Neuron (in vitro differentiated cells): ENCODE results near the gene DIPK1A.

Experiments used
- H2AFZ ChIP-seq: one replicate; pipeline ENCODE4 v1.6.1; 2013; ENCODE audit warnings: low read depth, mild to moderate bottlenecking, inconsistent platforms, low read length, moderate library complexity
- H3K27me3 ChIP-seq: one replicate; pipeline ENCODE4 v1.6.1; 2013; ENCODE audit warnings: low read length; ENCODE audit not compliant: insufficient read depth
- H3K36me3 ChIP-seq: one replicate; pipeline ENCODE4 v1.6.1; 2013; ENCODE audit warnings: low read length; ENCODE audit not compliant: insufficient read depth
- H3K4me1 ChIP-seq: one replicate; pipeline ENCODE4 v1.6.1; 2013; ENCODE audit warnings: low read length; ENCODE audit not compliant: insufficient read depth
- H3K4me3 ChIP-seq: 2 replicates; pipeline ENCODE4 v1.5.1; 2013; ENCODE audit warnings: mild to moderate bottlenecking, low read length, moderate library complexity
- H3K9me3 ChIP-seq: one replicate; pipeline ENCODE4 v1.6.1; 2013; ENCODE audit warnings: low read length

Gene DIPK1A

GRCh38 chr1:92884195-92884594, 77.1 kb downstream of the DIPK1A start:
- Histone ChIP-seq H3K27me3 (no peaks in the 10 kb centered on the region), H3K36me3 (no peaks in the 10 kb centered on the region), H3K4me3 (no peak overlapping the region), H2AFZ (no peak overlapping the region), H3K4me1 (no peaks in the 10 kb centered on the region), H3K9me3 (no peaks in the 10 kb centered on the region)

DNA sequence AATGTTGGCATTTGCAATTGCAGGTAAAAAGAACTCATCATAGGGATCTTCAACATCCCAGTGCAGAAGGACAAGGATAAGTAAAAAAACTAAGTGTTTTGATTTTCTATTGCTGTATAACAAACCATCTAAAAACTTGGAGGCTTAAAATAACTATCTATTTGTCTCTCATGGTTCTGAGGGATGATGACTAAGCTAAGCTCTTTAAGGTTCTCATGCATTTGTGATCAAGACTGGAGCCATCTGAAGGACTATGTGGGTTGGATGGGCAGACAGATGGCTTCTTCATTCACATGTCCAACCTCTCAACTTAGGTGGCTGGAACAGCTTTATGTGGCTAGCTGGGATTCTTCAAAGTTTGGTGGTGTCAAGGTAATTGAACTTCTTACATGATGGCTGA, 78.0 kb downstream of the DIPK1A start:
- Histone ChIP-seq H3K36me3 (no peaks in the 10 kb centered on the region), H3K4me3 (no peak overlapping the region), H3K4me1 (no peaks in the 10 kb centered on the region), H3K9me3 (no peaks in the 10 kb centered on the region), H3K27me3 (no peaks in the 10 kb centered on the region), H2AFZ (no peak overlapping the region)

GRCh38 chr1:92882819-92883218, 78.4 kb downstream of the DIPK1A start:
- no peaks in the 10 kb centered on the region for H3K9me3 ChIP-seq
- H2AFZ ChIP-seq = no peak overlapping the region
- no peaks in the 10 kb centered on the region for H3K4me1 ChIP-seq
- no peaks in the 10 kb centered on the region for H3K36me3 ChIP-seq
- no peak overlapping the region for H3K4me3 ChIP-seq
- H3K27me3 ChIP-seq = no peaks in the 10 kb centered on the region

GRCh38 chr1:92881391-92881790, 79.9 kb downstream of the DIPK1A start:
- Histone ChIP-seq H3K9me3 (no peaks in the 10 kb centered on the region), H3K27me3 (no peaks in the 10 kb centered on the region), H2AFZ (no peak overlapping the region), H3K36me3 (no peaks in the 10 kb centered on the region), H3K4me1 (no peaks in the 10 kb centered on the region), H3K4me3 (no peak overlapping the region)

DNA sequence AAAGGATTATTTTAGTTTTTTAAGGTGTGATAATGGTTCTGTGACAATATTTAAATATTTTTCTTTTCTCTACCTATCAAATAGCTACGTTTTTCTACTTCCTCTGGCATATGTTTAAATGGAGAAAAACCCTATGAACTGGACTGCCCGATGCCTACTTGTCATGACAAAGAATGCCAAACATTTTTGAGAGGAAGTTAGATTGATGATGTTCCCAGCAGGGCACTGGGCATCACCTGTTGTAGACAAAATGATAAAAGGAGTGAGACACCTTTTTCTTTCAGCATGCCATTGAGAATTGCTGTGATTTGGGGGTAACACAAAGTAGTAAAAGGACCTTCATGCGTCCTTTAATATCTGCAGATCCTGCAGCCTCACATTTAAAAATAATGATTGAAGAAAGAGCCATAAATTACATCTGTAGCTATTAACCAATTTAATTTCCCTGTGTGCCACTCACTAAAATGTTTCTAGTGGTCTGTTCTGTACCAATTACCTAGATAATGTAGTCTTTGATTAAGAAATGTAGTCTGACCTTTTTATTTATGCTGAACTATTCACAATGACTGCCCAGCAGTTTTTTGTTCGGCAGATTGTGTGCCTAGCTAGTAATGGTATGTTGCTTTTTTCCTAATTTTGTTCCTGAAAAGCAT, 81.8 kb downstream of the DIPK1A start:
- Histone ChIP-seq H3K36me3 (no peaks in the 10 kb centered on the region), H2AFZ (no peak overlapping the region), H3K4me3 (no peak overlapping the region), H3K4me1 (no peaks in the 10 kb centered on the region), H3K27me3 (no peaks in the 10 kb centered on the region), H3K9me3 (no peaks in the 10 kb centered on the region)

DNA sequence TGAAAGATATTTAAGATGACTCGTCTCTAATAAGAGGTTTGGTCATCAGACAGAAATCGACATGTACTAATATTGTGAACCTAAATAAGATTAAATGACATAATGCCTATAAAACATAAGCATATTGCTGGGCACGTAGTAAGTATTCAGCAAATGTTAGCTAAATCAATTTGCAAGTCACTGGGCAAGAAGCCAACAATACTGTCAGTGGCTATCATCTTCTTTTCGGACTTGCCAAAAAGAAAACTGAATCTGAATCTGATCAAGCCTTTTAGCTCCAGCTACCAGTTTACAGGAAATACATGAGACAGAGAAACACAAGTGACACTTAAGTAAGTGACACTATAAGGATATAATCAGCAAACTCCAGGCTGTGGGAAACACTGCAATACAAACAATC, 83.5 kb downstream of the DIPK1A start:
- Histone ChIP-seq H3K9me3 (no peaks in the 10 kb centered on the region), H3K36me3 (no peaks in the 10 kb centered on the region)

DNA sequence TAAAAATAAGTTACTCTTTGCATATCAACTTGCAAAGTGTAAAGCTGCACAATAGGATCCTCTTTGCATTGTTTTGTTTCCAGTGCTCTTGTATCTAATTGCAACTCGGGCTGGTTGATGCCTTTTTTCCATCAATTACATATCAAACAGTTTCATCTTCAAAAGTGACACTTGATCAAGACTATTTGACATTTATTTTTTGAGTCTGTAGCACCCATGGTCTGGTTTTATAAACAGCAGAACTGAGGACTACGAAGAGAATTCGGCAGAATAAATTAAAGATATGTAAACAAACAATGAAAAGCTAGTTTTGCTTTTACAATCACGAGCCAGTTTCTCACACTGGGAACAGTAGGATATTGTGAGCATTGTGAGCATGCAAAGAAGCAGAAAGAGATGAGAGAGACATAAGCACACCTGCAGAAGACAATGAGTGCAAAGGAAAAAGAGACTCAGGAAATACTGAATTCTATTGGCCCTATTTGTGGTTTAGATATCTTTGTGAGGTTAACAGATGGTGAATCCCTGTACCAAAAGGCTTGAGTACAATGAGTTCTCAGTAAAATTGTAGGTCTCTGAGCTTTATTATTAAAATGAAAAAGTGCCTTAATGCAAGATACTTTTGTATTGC, 84.1 kb downstream of the DIPK1A start:
- H2AFZ ChIP-seq = peak overlapping the region; percentile 26
- no peaks in the 10 kb centered on the region for H3K27me3 ChIP-seq
- H3K9me3 ChIP-seq = no peaks in the 10 kb centered on the region
- no peak overlapping the region for H3K4me3 ChIP-seq
- no peaks in the 10 kb centered on the region for H3K36me3 ChIP-seq
- no peaks in the 10 kb centered on the region for H3K4me1 ChIP-seq

More for the DNA sequence above, 83.5 kb downstream of the DIPK1A start:
- Histone ChIP-seq H3K27me3 (no peaks in the 10 kb centered on the region), H3K4me1 (no peaks in the 10 kb centered on the region), H3K4me3 (no peak overlapping the region), H2AFZ (no peak overlapping the region)

GRCh38 chr1:92876351-92876750, 84.9 kb downstream of the DIPK1A start:
- no peaks in the 10 kb centered on the region for H3K4me1 ChIP-seq

GRCh38 chr1:92874987-92875386, 86.3 kb downstream of the DIPK1A start:
- H3K4me3 ChIP-seq = no peak overlapping the region
- no peaks in the 10 kb centered on the region for H3K4me1 ChIP-seq
- no peaks in the 10 kb centered on the region for H3K36me3 ChIP-seq
- no peak overlapping the region for H2AFZ ChIP-seq
- no peaks in the 10 kb centered on the region for H3K27me3 ChIP-seq
- H3K9me3 ChIP-seq = no peaks in the 10 kb centered on the region

More at GRCh38 chr1:92876351-92876750, 84.9 kb downstream of the DIPK1A start:
- Histone ChIP-seq H3K36me3 (no peaks in the 10 kb centered on the region), H3K9me3 (no peaks in the 10 kb centered on the region), H3K27me3 (no peaks in the 10 kb centered on the region), H2AFZ (no peak overlapping the region), H3K4me3 (no peak overlapping the region)

DNA sequence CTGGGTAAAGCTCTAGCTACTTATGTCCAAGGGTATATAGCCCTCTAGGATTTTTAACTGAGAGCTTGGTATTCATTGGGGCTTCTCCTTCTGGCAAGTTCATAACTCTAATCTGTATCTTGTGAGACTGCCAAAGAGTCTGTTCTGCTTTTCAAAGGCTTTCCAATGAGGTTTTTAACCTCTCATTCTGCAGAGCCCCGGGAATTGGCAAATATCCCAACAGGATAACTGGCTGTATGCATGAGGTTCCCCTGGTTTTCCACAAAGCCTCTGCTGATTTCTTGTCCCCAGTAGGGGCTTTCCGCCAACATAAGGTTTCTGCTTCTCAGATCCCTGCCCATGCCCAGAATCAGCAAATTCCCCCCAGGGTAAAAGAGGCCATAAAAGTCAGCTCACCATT, 88.5 kb downstream of the DIPK1A start:
- H3K27me3 ChIP-seq = no peaks in the 10 kb centered on the region
- H3K4me1 ChIP-seq = no peaks in the 10 kb centered on the region
- no peak overlapping the region for H3K4me3 ChIP-seq
- H3K9me3 ChIP-seq = no peaks in the 10 kb centered on the region
- H2AFZ ChIP-seq = no peak overlapping the region
- no peaks in the 10 kb centered on the region for H3K36me3 ChIP-seq

GRCh38 chr1:92870591-92870990, 90.7 kb downstream of the DIPK1A start:
- Histone ChIP-seq H3K4me3 (no peak overlapping the region), H3K9me3 (no peaks in the 10 kb centered on the region), H2AFZ (no peak overlapping the region), H3K4me1 (no peaks in the 10 kb centered on the region), H3K36me3 (no peaks in the 10 kb centered on the region), H3K27me3 (no peaks in the 10 kb centered on the region)

- H3K27me3 ChIP-seq = no peaks in the 10 kb centered on the region
- no peaks in the 10 kb centered on the region for H3K9me3 ChIP-seq
- H3K4me3 ChIP-seq = no peak overlapping the region
- no peaks in the 10 kb centered on the region for H3K36me3 ChIP-seq
- no peak overlapping the region for H2AFZ ChIP-seq
- peaks cover 2% of the 10 kb centered on the region for H3K4me1 ChIP-seq
These were observed 97.1 kb downstream of the DIPK1A start for GRCh38 chr1:92864131-92864530.

GRCh38 chr1:92862605-92863004, 98.7 kb downstream of the DIPK1A start:
- no peaks in the 10 kb centered on the region for H3K36me3 ChIP-seq
- H3K4me1 ChIP-seq = peaks cover 4% of the 10 kb centered on the region
- H2AFZ ChIP-seq = no peak overlapping the region
- H3K4me3 ChIP-seq = no peak overlapping the region
- H3K27me3 ChIP-seq = no peaks in the 10 kb centered on the region
- H3K9me3 ChIP-seq = no peaks in the 10 kb centered on the region
